Neural progenitor cell (in vitro differentiated cells): ENCODE measurements around the gene SPSB3. TPM values are rescaled to one million over a fixed set of nuclear protein-coding genes. Genes with fewer than 3 reads are reported as not detected.
A peak's percentile ranks its signal among the peaks of the same experiment; 100 is the strongest.

ENCODE experiments used
- DNase-seq: peaks from one replicate; pipeline ENCODE4 v3.0.0-alpha.2; 2016; ENCODE audit warnings: low spot score
- H2AFZ ChIP-seq: fragments of 200-600 bp; sonication (generic); replicated peaks from 2 replicates; pipeline ENCODE4 v1.6.1; 2016; ENCODE audit warnings: antibody characterized with exemption
- H3F3A ChIP-seq: fragments of 200-600 bp; sonication (generic); 2 replicates; pipeline ENCODE4 v1.6.1; 2016; ENCODE audit warnings: antibody characterized with exemption, low read depth
- H3K27ac ChIP-seq: fragments of 200-600 bp; sonication (generic); 2 replicates; pipeline ENCODE4 v1.5.1; 2016; ENCODE audit warnings: mild to moderate bottlenecking
- H3K27me3 ChIP-seq: fragments of 200-600 bp; sonication (generic); 2 replicates; pipeline ENCODE4 v1.6.1; 2016; ENCODE audit warnings: mild to moderate bottlenecking, moderate library complexity
- H3K36me3 ChIP-seq: fragments of 200-600 bp; sonication (generic); 2 replicates; pipeline ENCODE4 v1.5.1; 2016
- H3K4me1 ChIP-seq: fragments of 200-600 bp; sonication (generic); 2 replicates; pipeline ENCODE4 v1.6.1; 2016; ENCODE audit warnings: mixed run types
- H3K4me2 ChIP-seq: fragments of 200-600 bp; sonication (generic); 2 replicates; pipeline ENCODE4 v1.6.1; 2016
- H3K4me3 ChIP-seq: fragments of 200-600 bp; sonication (generic); 2 replicates; pipeline ENCODE4 v1.5.1; 2016
- H3K79me2 ChIP-seq: fragments of 200-600 bp; sonication (generic); 2 replicates; pipeline ENCODE4 v1.6.1; 2016; ENCODE audit warnings: low read depth
- H3K9ac ChIP-seq: fragments of 200-600 bp; sonication (generic); 2 replicates; pipeline ENCODE4 v1.6.1; 2016
- H3K9me3 ChIP-seq: fragments of 200-600 bp; sonication (generic); 2 replicates; pipeline ENCODE4 v1.5.1; 2016; ENCODE audit warnings: low read depth
- H4K20me1 ChIP-seq: fragments of 200-600 bp; sonication (generic); 2 replicates; pipeline ENCODE4 v1.6.1; 2016; ENCODE audit warnings: low read depth
- H3K27ac Mint-ChIP-seq: 3 replicates; pipeline ENCODE4 v1.8.0; 2021; ENCODE audit warnings: mixed read lengths
- H3K27me3 Mint-ChIP-seq: 2 replicates; pipeline ENCODE4 v1.8.0; 2022; ENCODE audit warnings: low read depth, mild to moderate bottlenecking, inconsistent platforms, moderate library complexity, mixed read lengths; ENCODE audit not compliant: insufficient read depth
- H3K36me3 Mint-ChIP-seq: 3 replicates; pipeline ENCODE4 v1.8.0; 2021; ENCODE audit warnings: mixed read lengths
- H3K4me1 Mint-ChIP-seq: 3 replicates; pipeline ENCODE4 v1.8.0; 2021; ENCODE audit warnings: mixed read lengths
- H3K4me3 Mint-ChIP-seq: 3 replicates; pipeline ENCODE4 v1.8.0; 2021; ENCODE audit warnings: mild to moderate bottlenecking, moderate library complexity, mixed read lengths
- H3K9me3 Mint-ChIP-seq: 3 replicates; pipeline ENCODE4 v1.8.0; 2020; ENCODE audit warnings: mixed read lengths
- EZH2 ChIP-seq: fragments of 200-600 bp; sonication (generic); IDR thresholded peaks from 2 replicates; pipeline ENCODE4 v1.6.1; 2017; ENCODE audit warnings: antibody characterized with exemption, mild to moderate bottlenecking, moderate library complexity
- EZH2phosphoT487 ChIP-seq: fragments of 200-600 bp; sonication (generic); IDR thresholded peaks from 2 replicates; pipeline ENCODE4 v1.6.1; 2017; ENCODE audit warnings: antibody characterized with exemption
- total RNA-seq: library from RNA; depleted of rRNA; stranded (reverse); fragments of >200 nt; gene quantifications from 2 replicates; pipeline ENCODE4 v1.2.3, GENCODE V29; 2015; ENCODE audit warnings: low replicate concordance
- TF ChIP-seq, protein P1 (sequence below): fragments of 200-600 bp; sonication (generic); IDR thresholded peaks from 2 replicates; pipeline ENCODE4 v1.5.1; 2017; ENCODE audit warnings: antibody characterized with exemption, mild to moderate bottlenecking

Gene SPSB3
- total RNA-seq, 1 donor from 2014 or later: 18.7 TPM

GRCh38 chr16:1790261-1790610 is 7.9 kb upstream of the SPSB3 start:
- H3K4me3 Mint-ChIP-seq: no peak overlapping the region
- H3F3A ChIP-seq: no peaks in the 10 kb centered on the region
- H2AFZ ChIP-seq: no peak overlapping the region
- no peaks in the 10 kb centered on the region for H3K4me1 ChIP-seq
- H3K27me3 ChIP-seq: no peaks in the 10 kb centered on the region
- H3K27me3 Mint-ChIP-seq: peaks cover 2% of the 10 kb centered on the region
- H3K36me3 Mint-ChIP-seq: peaks cover 4% of the 10 kb centered on the region
- no peak overlapping the region for H3K4me2 ChIP-seq
- H3K79me2 ChIP-seq: peaks cover 6% of the 10 kb centered on the region
- no peaks in the 10 kb centered on the region for H3K9me3 ChIP-seq
- H3K9me3 Mint-ChIP-seq: no peaks in the 10 kb centered on the region
- H3K4me1 Mint-ChIP-seq: no peaks in the 10 kb centered on the region
- H3K27ac Mint-ChIP-seq: no peak overlapping the region
- no peaks in the 10 kb centered on the region for H3K36me3 ChIP-seq
- TF ChIP-seq, protein P1, sequence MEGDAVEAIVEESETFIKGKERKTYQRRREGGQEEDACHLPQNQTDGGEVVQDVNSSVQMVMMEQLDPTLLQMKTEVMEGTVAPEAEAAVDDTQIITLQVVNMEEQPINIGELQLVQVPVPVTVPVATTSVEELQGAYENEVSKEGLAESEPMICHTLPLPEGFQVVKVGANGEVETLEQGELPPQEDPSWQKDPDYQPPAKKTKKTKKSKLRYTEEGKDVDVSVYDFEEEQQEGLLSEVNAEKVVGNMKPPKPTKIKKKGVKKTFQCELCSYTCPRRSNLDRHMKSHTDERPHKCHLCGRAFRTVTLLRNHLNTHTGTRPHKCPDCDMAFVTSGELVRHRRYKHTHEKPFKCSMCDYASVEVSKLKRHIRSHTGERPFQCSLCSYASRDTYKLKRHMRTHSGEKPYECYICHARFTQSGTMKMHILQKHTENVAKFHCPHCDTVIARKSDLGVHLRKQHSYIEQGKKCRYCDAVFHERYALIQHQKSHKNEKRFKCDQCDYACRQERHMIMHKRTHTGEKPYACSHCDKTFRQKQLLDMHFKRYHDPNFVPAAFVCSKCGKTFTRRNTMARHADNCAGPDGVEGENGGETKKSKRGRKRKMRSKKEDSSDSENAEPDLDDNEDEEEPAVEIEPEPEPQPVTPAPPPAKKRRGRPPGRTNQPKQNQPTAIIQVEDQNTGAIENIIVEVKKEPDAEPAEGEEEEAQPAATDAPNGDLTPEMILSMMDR: no peak
- no peak for TF ChIP-seq EZH2
- no peak for TF ChIP-seq EZH2phosphoT487
- H3K4me3 ChIP-seq: no peak overlapping the region
- no peak overlapping the region for H3K27ac ChIP-seq
- DNase-seq: no peak
- no peak overlapping the region for H3K9ac ChIP-seq
- H4K20me1 ChIP-seq: peaks cover 3% of the 10 kb centered on the region

DNA sequence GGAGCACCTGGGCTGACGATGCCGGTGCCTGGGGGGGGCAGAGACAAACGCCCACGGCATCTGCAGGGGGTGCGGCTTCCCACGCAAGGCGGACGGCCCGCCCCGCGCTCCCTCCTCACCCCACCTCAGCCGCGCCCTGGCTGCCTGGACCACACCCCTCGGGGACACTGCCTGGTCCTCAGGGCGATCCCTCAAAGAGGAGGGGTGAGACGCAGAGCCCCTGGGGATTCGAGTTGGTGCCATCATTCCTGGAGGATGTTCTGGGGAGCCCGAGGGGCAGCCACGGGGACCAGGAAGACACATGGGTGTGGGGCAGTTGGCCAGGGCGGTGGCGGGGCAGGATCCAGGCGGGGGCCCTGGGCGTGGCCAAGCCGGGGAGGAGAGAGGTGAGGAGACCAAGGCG is 7.3 kb upstream of the SPSB3 start:
- Histone ChIP-seq H3K27me3 (no peaks in the 10 kb centered on the region), H2AFZ (no peak overlapping the region), H3K27ac (no peak overlapping the region), H3K4me3 (no peak overlapping the region), H3K4me2 (no peak overlapping the region), H3K79me2 (peaks cover 12% of the 10 kb centered on the region), H3F3A (no peaks in the 10 kb centered on the region), H4K20me1 (peaks cover 8% of the 10 kb centered on the region), H3K4me1 (no peaks in the 10 kb centered on the region), H3K9ac (no peak overlapping the region), H3K9me3 (no peaks in the 10 kb centered on the region), H3K36me3 (no peaks in the 10 kb centered on the region)
- H3K36me3 Mint-ChIP-seq: peaks cover 4% of the 10 kb centered on the region
- H3K27me3 Mint-ChIP-seq: peaks cover 2% of the 10 kb centered on the region
- DNase-seq: no peak
- H3K27ac Mint-ChIP-seq: no peak overlapping the region
- H3K4me1 Mint-ChIP-seq: peaks cover 2% of the 10 kb centered on the region
- H3K9me3 Mint-ChIP-seq: no peaks in the 10 kb centered on the region
- TF ChIP-seq EZH2 (no peak), EZH2phosphoT487 (no peak)
- TF ChIP-seq, protein P1: no peak
- no peak overlapping the region for H3K4me3 Mint-ChIP-seq

- Mint-ChIP-seq H3K4me3 (peak overlapping the region; percentile 48), H3K27ac (no peak overlapping the region), H3K27me3 (peaks cover 2% of the 10 kb centered on the region), H3K36me3 (peaks cover 4% of the 10 kb centered on the region), H3K4me1 (peaks cover 2% of the 10 kb centered on the region), H3K9me3 (no peaks in the 10 kb centered on the region)
- TF ChIP-seq EZH2phosphoT487 (no peak), EZH2 (no peak)
- TF ChIP-seq, protein P1: no peak
- no peak for DNase-seq
- Histone ChIP-seq H3K27ac (no peak overlapping the region), H3K4me2 (no peak overlapping the region), H3K79me2 (peaks cover 21% of the 10 kb centered on the region), H3K4me1 (no peaks in the 10 kb centered on the region), H3K9ac (no peak overlapping the region), H3K4me3 (no peak overlapping the region), H3K27me3 (no peaks in the 10 kb centered on the region), H4K20me1 (peaks cover 18% of the 10 kb centered on the region), H3K9me3 (no peaks in the 10 kb centered on the region), H2AFZ (no peak overlapping the region), H3F3A (no peaks in the 10 kb centered on the region), H3K36me3 (no peaks in the 10 kb centered on the region)
These were observed 6.3 kb upstream of the SPSB3 start for GRCh38 chr16:1788708-1789100.
